Liver (tissue), 9 donors: ENCODE results near the gene SLC16A7. TPM values are rescaled to one million over a fixed set of nuclear protein-coding genes. Genes with fewer than 3 reads are reported as not detected.

ENCODE experiments used
- DNase-seq: peaks from one replicate; pipeline ENCODE4 v3.0.0-alpha.2; 2017; ENCODE audit warnings: low spot score
- H3K27ac ChIP-seq, 2 donors: one replicate each; pipeline ENCODE4 v1.7.0; 2013; ENCODE audit warnings: inconsistent platforms in 2 of 2, low read length in 2 of 2, control low read depth in 1 of 2, low read depth in 1 of 2, mild to moderate bottlenecking in 1 of 2
- H3K27me3 ChIP-seq, 4 donors: one replicate each; pipeline versions ENCODE4 v1.6.1 to v1.7.0; 2013; ENCODE audit warnings: low read length in 3 of 4, inconsistent platforms in 1 of 4, mild to moderate bottlenecking in 1 of 4, moderate library complexity in 1 of 4; ENCODE audit not compliant: control insufficient read depth in 4 of 4, insufficient read depth in 4 of 4
- H3K36me3 ChIP-seq, 4 donors: one replicate each; pipeline versions ENCODE4 v1.6.1 to v1.7.0; 2013; ENCODE audit warnings: low read length in 3 of 4, mild to moderate bottlenecking in 3 of 4, low read depth in 1 of 4, moderate library complexity in 1 of 4; ENCODE audit not compliant: control insufficient read depth in 4 of 4, insufficient read depth in 3 of 4
- H3K4me1 ChIP-seq, 4 donors: one replicate each; pipeline versions ENCODE4 v1.6.1 to v1.7.0; 2013; ENCODE audit warnings: low read length in 3 of 4, mild to moderate bottlenecking in 3 of 4, moderate library complexity in 1 of 4; ENCODE audit not compliant: control insufficient read depth in 4 of 4, insufficient read depth in 4 of 4
- H3K4me3 ChIP-seq, 3 donors: one replicate each; pipeline versions ENCODE4 v1.6.1 to v1.7.0; 2013; ENCODE audit warnings: low read length in 3 of 3, control low read depth in 1 of 3, low read depth in 1 of 3, mild to moderate bottlenecking in 1 of 3
- H3K9ac ChIP-seq, 2 donors: one replicate each; pipeline ENCODE4 v1.7.0; 2013; ENCODE audit warnings: low read length in 2 of 2, mild to moderate bottlenecking in 2 of 2, moderate library complexity in 2 of 2, control low read depth in 1 of 2, low read depth in 1 of 2
- H3K9me3 ChIP-seq, 4 donors: one replicate each; pipeline versions ENCODE4 v1.6.1 to v1.7.0; 2013; ENCODE audit warnings: low read length in 3 of 4; ENCODE audit not compliant: control insufficient read depth in 4 of 4
- EGR1 ChIP-seq, 2 donors: IDR thresholded peaks; 2 replicates each; pipeline ENCODE4 v1.6.1; 2016 to 2018; ENCODE audit warnings: antibody characterized with exemption in 2 of 2, low read depth in 2 of 2
- FOXA1 ChIP-seq: IDR thresholded peaks from 2 replicates; pipeline ENCODE4 v1.6.1; 2016; ENCODE audit warnings: antibody characterized with exemption
- GABPA ChIP-seq, 2 donors: IDR thresholded peaks in 1 of 2; conservative IDR thresholded peaks in 1 of 2; 2 replicates each; pipeline ENCODE4 v1.6.1; 2016; ENCODE audit warnings: antibody characterized with exemption in 2 of 2, mild to moderate bottlenecking in 1 of 2, moderate library complexity in 1 of 2
- HNF4A ChIP-seq, 2 donors: conservative IDR thresholded peaks; 2 replicates each; pipeline ENCODE4 v1.6.1; 2016; ENCODE audit warnings: antibody characterized with exemption in 2 of 2, mild to moderate bottlenecking in 2 of 2
- HNF4G ChIP-seq: IDR thresholded peaks from 2 replicates; pipeline ENCODE4 v1.6.1; 2016; ENCODE audit warnings: antibody characterized with exemption
- JUND ChIP-seq, 2 donors: IDR thresholded peaks; 2 replicates each; pipeline ENCODE4 v1.6.1; 2016; ENCODE audit warnings: antibody characterized with exemption in 2 of 2
- RAD21 ChIP-seq, 2 donors: IDR thresholded peaks; 2 replicates each; pipeline ENCODE4 v1.6.1; 2016; ENCODE audit warnings: antibody characterized with exemption in 2 of 2, mild to moderate bottlenecking in 2 of 2
- RXRA ChIP-seq, 2 donors: IDR thresholded peaks; 2 replicates each; pipeline ENCODE4 v1.6.1; 2017 to 2018; ENCODE audit warnings: antibody characterized with exemption in 2 of 2, mild to moderate bottlenecking in 1 of 2
- SP1 ChIP-seq: IDR thresholded peaks from 2 replicates; pipeline ENCODE4 v1.6.1; 2018; ENCODE audit warnings: antibody characterized with exemption, mild to moderate bottlenecking
- TAF1 ChIP-seq: conservative IDR thresholded peaks from 2 replicates; pipeline ENCODE4 v1.6.1; 2016; ENCODE audit warnings: antibody characterized with exemption, mild to moderate bottlenecking
- YY1 ChIP-seq: IDR thresholded peaks from 2 replicates; pipeline ENCODE4 v1.6.1; 2016; ENCODE audit warnings: antibody characterized with exemption, mild to moderate bottlenecking
- WGBS: extraction: QIAGEN DNeasy Blood & Tissue Kit; methylation state at CpG from one replicate; pipeline ENCODE4 v1.1.7; 2013; 5-methylcytosine and 5-hydroxymethylcytosine counted together
- polyA plus RNA-seq, 2 donors: library from polyadenylated mRNA; stranded (reverse) in 1 of 2; unstranded in 1 of 2; fragments of 200-250 nt in 1 of 2; fragments of >200 nt in 1 of 2; fragmentation: Nextera tagmentation in 1 of 2; extraction: Ambion mirVana in 1 of 2; gene quantifications; one replicate each; pipeline versions ENCODE4 v1.2.1 to v1.2.3, GENCODE V29; 2013 to 2015
- total RNA-seq, 2 donors: library from RNA; depleted of rRNA; stranded (reverse); fragments of >200 nt; gene quantifications; one replicate each; pipeline ENCODE4 v1.2.3, GENCODE V29; 2014
- TF ChIP-seq, protein P1 (sequence below): IDR thresholded peaks from 2 replicates; pipeline ENCODE4 v1.6.1; 2016; ENCODE audit warnings: antibody characterized with exemption
- TF ChIP-seq, protein P2 (sequence below): IDR thresholded peaks from 2 replicates; pipeline ENCODE4 v1.6.1; 2016; ENCODE audit warnings: antibody characterized with exemption, mild to moderate bottlenecking
- TF ChIP-seq, protein P3 (sequence below): fragments of 150-350 bp; IDR thresholded peaks from 2 replicates; pipeline ENCODE4 v1.5.1; 2017; ENCODE audit warnings: improper control_type of control experiment, low read depth, low read length; ENCODE audit not compliant: missing input control
- TF ChIP-seq, protein P4 (sequence below): IDR thresholded peaks from 2 replicates; pipeline ENCODE4 v1.6.1; 2016; ENCODE audit warnings: antibody characterized with exemption
- donor health status: healthy.
- donor health status: healthy.
- donor health status: healthy.
- donor health status: healthy.
- donor health status: healthy.

The SLC16A7 gene, protein sequence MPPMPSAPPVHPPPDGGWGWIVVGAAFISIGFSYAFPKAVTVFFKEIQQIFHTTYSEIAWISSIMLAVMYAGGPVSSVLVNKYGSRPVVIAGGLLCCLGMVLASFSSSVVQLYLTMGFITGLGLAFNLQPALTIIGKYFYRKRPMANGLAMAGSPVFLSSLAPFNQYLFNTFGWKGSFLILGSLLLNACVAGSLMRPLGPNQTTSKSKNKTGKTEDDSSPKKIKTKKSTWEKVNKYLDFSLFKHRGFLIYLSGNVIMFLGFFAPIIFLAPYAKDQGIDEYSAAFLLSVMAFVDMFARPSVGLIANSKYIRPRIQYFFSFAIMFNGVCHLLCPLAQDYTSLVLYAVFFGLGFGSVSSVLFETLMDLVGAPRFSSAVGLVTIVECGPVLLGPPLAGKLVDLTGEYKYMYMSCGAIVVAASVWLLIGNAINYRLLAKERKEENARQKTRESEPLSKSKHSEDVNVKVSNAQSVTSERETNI
- total RNA-seq, result 10 to 100 TPM; 14.8 to 24.0 TPM
- 1 to 10 TPM; 3.0 to 9.5 TPM for polyA plus RNA-seq

DNA sequence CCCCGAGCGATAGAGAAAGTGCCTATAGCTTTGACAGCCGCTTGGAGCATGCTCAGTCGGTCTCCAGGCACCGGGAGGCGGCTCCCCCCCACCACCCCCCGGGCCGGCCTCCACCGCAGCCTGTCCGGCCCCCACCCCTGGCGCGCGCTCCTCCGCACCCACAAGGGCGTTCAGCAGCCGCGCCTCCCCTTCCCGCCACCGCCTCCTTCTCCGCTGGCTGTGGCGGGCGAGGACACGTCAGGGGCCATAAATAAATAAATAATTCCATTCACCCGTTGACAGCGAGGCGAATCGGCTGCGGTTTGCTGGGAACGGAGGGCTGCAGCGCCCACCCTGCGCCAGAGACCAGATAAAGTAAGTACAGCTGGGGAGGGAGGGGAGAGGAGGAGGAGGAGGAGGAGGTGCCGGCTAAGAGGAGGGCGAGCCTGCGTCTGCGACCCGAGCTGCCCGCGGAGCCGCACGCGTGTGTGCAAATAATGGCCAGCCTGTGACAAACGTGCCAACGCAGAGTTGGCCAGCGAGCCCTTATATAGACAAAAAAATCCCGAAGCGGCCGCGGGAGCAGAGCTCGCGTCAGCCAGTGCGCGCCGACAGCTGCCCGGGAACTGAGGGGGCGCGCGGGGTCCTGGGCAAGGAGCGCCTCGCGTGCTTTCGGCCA lies at the start of gene SLC16A7:
TSS of gene SLC16A7 (plus strand) at position 147 of the 658 bp plus-strand sequence. CDS start 108,773 bp downstream, outside the sequence.
- WGBS, result under 1% methylated on average over 61 of the region's 61 CpGs
- Histone ChIP-seq H3K9me3 (no peaks in the 10 kb centered on the region), H3K4me3 (peak within 1 kb of the TSS; percentile 57 to 96 (median 93)), H3K27ac (peak within 1 kb of the TSS; percentile 89 to 93), H3K27me3 (no peaks in the 10 kb centered on the region), H3K4me1 (peaks cover 0 to 12% (median 6%) of the 10 kb centered on the region in 4 donors), H3K9ac (peak within 1 kb of the TSS; percentile 68 to 99), H3K36me3 (no peaks in the 10 kb centered on the region)
- DNase-seq, result peak; percentile 85
- TF ChIP-seq TAF1 (peak; percentile 95), YY1 (peak; percentile 45), RAD21 (IDR thresholded peaks at IDR 0.05) (peak in 1 of 2 donors; percentile 42), JUND (IDR thresholded peaks at IDR 0.05) (no peak)
- TF ChIP-seq, protein P1, sequence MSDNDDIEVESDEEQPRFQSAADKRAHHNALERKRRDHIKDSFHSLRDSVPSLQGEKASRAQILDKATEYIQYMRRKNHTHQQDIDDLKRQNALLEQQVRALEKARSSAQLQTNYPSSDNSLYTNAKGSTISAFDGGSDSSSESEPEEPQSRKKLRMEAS, result no peak
- TF ChIP-seq, protein P2, sequence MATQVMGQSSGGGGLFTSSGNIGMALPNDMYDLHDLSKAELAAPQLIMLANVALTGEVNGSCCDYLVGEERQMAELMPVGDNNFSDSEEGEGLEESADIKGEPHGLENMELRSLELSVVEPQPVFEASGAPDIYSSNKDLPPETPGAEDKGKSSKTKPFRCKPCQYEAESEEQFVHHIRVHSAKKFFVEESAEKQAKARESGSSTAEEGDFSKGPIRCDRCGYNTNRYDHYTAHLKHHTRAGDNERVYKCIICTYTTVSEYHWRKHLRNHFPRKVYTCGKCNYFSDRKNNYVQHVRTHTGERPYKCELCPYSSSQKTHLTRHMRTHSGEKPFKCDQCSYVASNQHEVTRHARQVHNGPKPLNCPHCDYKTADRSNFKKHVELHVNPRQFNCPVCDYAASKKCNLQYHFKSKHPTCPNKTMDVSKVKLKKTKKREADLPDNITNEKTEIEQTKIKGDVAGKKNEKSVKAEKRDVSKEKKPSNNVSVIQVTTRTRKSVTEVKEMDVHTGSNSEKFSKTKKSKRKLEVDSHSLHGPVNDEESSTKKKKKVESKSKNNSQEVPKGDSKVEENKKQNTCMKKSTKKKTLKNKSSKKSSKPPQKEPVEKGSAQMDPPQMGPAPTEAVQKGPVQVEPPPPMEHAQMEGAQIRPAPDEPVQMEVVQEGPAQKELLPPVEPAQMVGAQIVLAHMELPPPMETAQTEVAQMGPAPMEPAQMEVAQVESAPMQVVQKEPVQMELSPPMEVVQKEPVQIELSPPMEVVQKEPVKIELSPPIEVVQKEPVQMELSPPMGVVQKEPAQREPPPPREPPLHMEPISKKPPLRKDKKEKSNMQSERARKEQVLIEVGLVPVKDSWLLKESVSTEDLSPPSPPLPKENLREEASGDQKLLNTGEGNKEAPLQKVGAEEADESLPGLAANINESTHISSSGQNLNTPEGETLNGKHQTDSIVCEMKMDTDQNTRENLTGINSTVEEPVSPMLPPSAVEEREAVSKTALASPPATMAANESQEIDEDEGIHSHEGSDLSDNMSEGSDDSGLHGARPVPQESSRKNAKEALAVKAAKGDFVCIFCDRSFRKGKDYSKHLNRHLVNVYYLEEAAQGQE, result peak; percentile 83
- TF ChIP-seq, protein P3, sequence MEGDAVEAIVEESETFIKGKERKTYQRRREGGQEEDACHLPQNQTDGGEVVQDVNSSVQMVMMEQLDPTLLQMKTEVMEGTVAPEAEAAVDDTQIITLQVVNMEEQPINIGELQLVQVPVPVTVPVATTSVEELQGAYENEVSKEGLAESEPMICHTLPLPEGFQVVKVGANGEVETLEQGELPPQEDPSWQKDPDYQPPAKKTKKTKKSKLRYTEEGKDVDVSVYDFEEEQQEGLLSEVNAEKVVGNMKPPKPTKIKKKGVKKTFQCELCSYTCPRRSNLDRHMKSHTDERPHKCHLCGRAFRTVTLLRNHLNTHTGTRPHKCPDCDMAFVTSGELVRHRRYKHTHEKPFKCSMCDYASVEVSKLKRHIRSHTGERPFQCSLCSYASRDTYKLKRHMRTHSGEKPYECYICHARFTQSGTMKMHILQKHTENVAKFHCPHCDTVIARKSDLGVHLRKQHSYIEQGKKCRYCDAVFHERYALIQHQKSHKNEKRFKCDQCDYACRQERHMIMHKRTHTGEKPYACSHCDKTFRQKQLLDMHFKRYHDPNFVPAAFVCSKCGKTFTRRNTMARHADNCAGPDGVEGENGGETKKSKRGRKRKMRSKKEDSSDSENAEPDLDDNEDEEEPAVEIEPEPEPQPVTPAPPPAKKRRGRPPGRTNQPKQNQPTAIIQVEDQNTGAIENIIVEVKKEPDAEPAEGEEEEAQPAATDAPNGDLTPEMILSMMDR, result peak; percentile 9

DNA sequence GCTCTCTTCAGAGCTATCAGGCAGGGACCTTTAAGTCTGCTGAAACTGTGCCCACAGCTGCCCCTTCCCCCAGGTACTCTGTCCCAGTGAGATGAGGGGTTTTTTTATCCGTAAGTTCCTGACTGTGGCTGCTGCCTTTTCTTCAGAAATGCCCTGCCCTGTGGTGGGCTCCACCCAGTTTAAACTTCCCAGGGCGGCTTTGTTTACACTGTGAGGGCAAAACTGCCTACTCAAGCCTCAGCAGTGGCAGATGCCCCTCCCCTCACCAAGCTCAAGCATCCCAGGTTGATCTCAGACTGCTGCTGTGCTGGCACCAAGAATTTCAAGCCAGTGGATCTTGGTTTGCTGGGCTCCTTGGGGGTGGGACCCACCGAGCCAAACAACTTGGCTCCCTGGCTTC lies 46.9 kb upstream of the SLC16A7 start:
- no peak overlapping the region for H3K4me3 ChIP-seq
- WGBS, result 29% methylated on average over 1 of the region's 3 CpGs
- no peaks in the 10 kb centered on the region for H3K36me3 ChIP-seq
- H3K9me3 ChIP-seq, result no peaks in the 10 kb centered on the region
- no peak overlapping the region for H3K9ac ChIP-seq
- H3K4me1 ChIP-seq, result no peaks in the 10 kb centered on the region
- TF ChIP-seq, protein P4, sequence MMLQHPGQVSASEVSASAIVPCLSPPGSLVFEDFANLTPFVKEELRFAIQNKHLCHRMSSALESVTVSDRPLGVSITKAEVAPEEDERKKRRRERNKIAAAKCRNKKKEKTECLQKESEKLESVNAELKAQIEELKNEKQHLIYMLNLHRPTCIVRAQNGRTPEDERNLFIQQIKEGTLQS, result no peak
- TF ChIP-seq HNF4A (conservative IDR thresholded peaks at IDR 0.05), result no peak
- no peak for TF ChIP-seq SP1
- TF ChIP-seq, protein P2, result no peak
- TF ChIP-seq YY1, result no peak
- TF ChIP-seq, protein P1, result no peak
- no peak for TF ChIP-seq GABPA (IDR thresholded peaks at IDR 0.05 in 1 of 2, conservative IDR thresholded peaks at IDR 0.05 in 1 of 2)
- TF ChIP-seq HNF4G, result no peak
- TF ChIP-seq FOXA1, result no peak
- no peak for TF ChIP-seq EGR1 (IDR thresholded peaks at IDR 0.05; ENCODE audit: low read depth in 2 of 2)
- no peak for TF ChIP-seq RXRA (IDR thresholded peaks at IDR 0.05)
- no peak for TF ChIP-seq JUND (IDR thresholded peaks at IDR 0.05)
- TF ChIP-seq, protein P3, result no peak
- TF ChIP-seq RAD21 (IDR thresholded peaks at IDR 0.05), result no peak
- no peak for TF ChIP-seq TAF1
- DNase-seq, result no peak
- no peak overlapping the region for H3K27ac ChIP-seq
- H3K27me3 ChIP-seq, result no peaks in the 10 kb centered on the region
